ENCODE results near the gene POLD4. TPM values are rescaled to one million over a fixed set of nuclear protein-coding genes. Genes with fewer than 3 reads are reported as not detected.

POLD4 gene
- total RNA-seq, 2 experiments from 2014 or later = 31.7 to 39.5 TPM

GRCh38 chr11:67364783-67365722, 11.7 kb upstream of the POLD4 start:
- H3K27me3 ChIP-seq (ENCODE audit: control insufficient read depth in 1 of 2, insufficient read depth in 2 of 2, low read length in 2 of 2) = no peaks in the 10 kb centered on the region
- no peak overlapping the region for H3K27ac ChIP-seq (ENCODE audit: low read depth in 1 of 2, low read length in 2 of 2)
- ATAC-seq (ENCODE audit: poor library complexity) = peak; percentile 45
- peak in 1 of 14 experiments; percentile 16 for DNase-seq
- peaks cover 4% of the 10 kb centered on the region for H3K36me3 ChIP-seq (ENCODE audit: insufficient read depth, low read length)
- no peaks in the 10 kb centered on the region for H3K9me3 ChIP-seq (ENCODE audit: control insufficient read depth in 1 of 2, insufficient read depth in 1 of 2, low read length in 2 of 2)
- TF ChIP-seq CTCF (IDR thresholded peaks at IDR 0.05) = no peak
- intact Hi-C loops (cut with DNase I, micrococcal nuclease) = no loop called here
- H3K4me1 ChIP-seq (ENCODE audit: insufficient read depth, low read length) = peaks cover 61% of the 10 kb centered on the region
- peaks cover 5% of the 10 kb centered on the region for H3K27me3 Mint-ChIP-seq
- no peak overlapping the region for H3K4me3 ChIP-seq (ENCODE audit: low read length)
- CTCF ChIA-PET = interaction anchor here (8.3 kb wide), 1 partner anchor 18 kb away, joined by 33 read pairs; no protein-coding TSS in a partner anchor
- H3K27ac Mint-ChIP-seq = peak overlapping the region; percentile 43
- H3K4me3 Mint-ChIP-seq = no peak overlapping the region
- peaks cover 60% of the 10 kb centered on the region for H3K4me1 Mint-ChIP-seq (ENCODE audit: low read depth)
- POLR2A ChIA-PET = interaction anchor here (1.5 to 1.9 kb wide), 3 partner anchors 12 to 36 kb away, joined by 3 to 7 read pairs (median 4); partner anchors contain the start of genes POLD4 and PPP1CA
- no peaks in the 10 kb centered on the region for H3K9me3 Mint-ChIP-seq
- no peaks in the 10 kb centered on the region for H3K36me3 Mint-ChIP-seq (ENCODE audit: low read depth)

GRCh38 chr11:67364169-67364568, 10.8 kb upstream of the POLD4 start:
- H3K9me3 ChIP-seq (ENCODE audit: control insufficient read depth in 1 of 2, insufficient read depth in 1 of 2, low read length in 2 of 2) = no peaks in the 10 kb centered on the region
- intact Hi-C loops (cut with DNase I, micrococcal nuclease) = no loop called here
- no peak overlapping the region for H3K4me3 ChIP-seq (ENCODE audit: low read length)
- no peak for TF ChIP-seq CTCF (IDR thresholded peaks at IDR 0.05)
- no peaks in the 10 kb centered on the region for H3K27me3 ChIP-seq (ENCODE audit: control insufficient read depth in 1 of 2, insufficient read depth in 2 of 2, low read length in 2 of 2)
- Mint-ChIP-seq H3K27ac (peak overlapping the region; percentile 43), H3K4me1 (ENCODE audit: low read depth) (peaks cover 52% of the 10 kb centered on the region), H3K36me3 (ENCODE audit: low read depth) (no peaks in the 10 kb centered on the region), H3K4me3 (no peak overlapping the region), H3K27me3 (peaks cover 5% of the 10 kb centered on the region), H3K9me3 (no peaks in the 10 kb centered on the region)
- H3K27ac ChIP-seq (ENCODE audit: low read depth in 1 of 2, low read length in 2 of 2) = no peak overlapping the region
- H3K36me3 ChIP-seq (ENCODE audit: insufficient read depth, low read length) = peaks cover 4% of the 10 kb centered on the region
- H3K4me1 ChIP-seq (ENCODE audit: insufficient read depth, low read length) = peaks cover 52% of the 10 kb centered on the region
- ATAC-seq (ENCODE audit: poor library complexity) (peak; percentile 38), DNase-seq (peak in 2 of 14 experiments; percentile 37 to 61)
- ChIA-PET CTCF (interaction anchor here (8.3 kb wide), 1 partner anchor 18 kb away, joined by 33 read pairs; no protein-coding TSS in a partner anchor), POLR2A (interaction anchor here (1.5 to 1.9 kb wide), 3 partner anchors 11 to 37 kb away, joined by 3 to 7 read pairs (median 4); partner anchors contain the start of genes POLD4 and PPP1CA)

- no peaks in the 10 kb centered on the region for H3K9me3 ChIP-seq (ENCODE audit: control insufficient read depth in 1 of 2, insufficient read depth in 1 of 2, low read length in 2 of 2)
- no peak for TF ChIP-seq CTCF (IDR thresholded peaks at IDR 0.05)
- DNase-seq (no peak), ATAC-seq (ENCODE audit: poor library complexity) (no peak)
- no peaks in the 10 kb centered on the region for H3K27me3 ChIP-seq (ENCODE audit: control insufficient read depth in 1 of 2, insufficient read depth in 2 of 2, low read length in 2 of 2)
- peaks cover 42% of the 10 kb centered on the region for H3K4me1 ChIP-seq (ENCODE audit: insufficient read depth, low read length)
- Mint-ChIP-seq H3K36me3 (ENCODE audit: low read depth) (peaks cover 5% of the 10 kb centered on the region), H3K27me3 (no peaks in the 10 kb centered on the region), H3K9me3 (no peaks in the 10 kb centered on the region), H3K4me3 (no peak overlapping the region), H3K27ac (peak overlapping the region; percentile 36), H3K4me1 (ENCODE audit: low read depth) (peaks cover 33% of the 10 kb centered on the region)
- H3K27ac ChIP-seq (ENCODE audit: low read depth in 1 of 2, low read length in 2 of 2) = no peak overlapping the region
- H3K36me3 ChIP-seq (ENCODE audit: insufficient read depth, low read length) = no peaks in the 10 kb centered on the region
- intact Hi-C loops (cut with DNase I, micrococcal nuclease) = loop anchor here (1.0 to 10.0 kb wide), 4 partner anchors 24 to 403 kb away; partner anchors contain the start of genes ACY3 (in 1 of the 2) and PC (in 1 of the 2)
- CTCF ChIA-PET = interaction anchor here (3.4 to 10.0 kb wide), 3 partner anchors 11 to 25 kb away, joined by 20 to 241 read pairs (median 33); no protein-coding TSS in a partner anchor
- no peak overlapping the region for H3K4me3 ChIP-seq (ENCODE audit: low read length)
- POLR2A ChIA-PET = interaction anchor here (1.4 to 2.1 kb wide), 2 partner anchors 24 to 59 kb away, joined by 3 to 11 read pairs; no protein-coding TSS in a partner anchor
Measured at GRCh38 chr11:67357831-67358670, 4.7 kb upstream of the POLD4 start.
